NCI-H748 (cell line): ENCODE measurements around the gene KIRREL2.
"Not testable (repeated sequence)": the region's sequence is repeated elsewhere in the genome, so short reads cannot be mapped to it uniquely, and the experiment has no call there.

ENCODE experiments used
- DNase-seq: peaks from one replicate; lab custom pipeline; 2025; ENCODE audit not compliant: unreplicated experiment; lab: John Stamatoyannopoulos, UW

KIRREL2 gene

GRCh38 chr19:35856546-35857149 is at the start of gene KIRREL2:
TSS of gene KIRREL2 (plus strand) at chr19:35856911. CDS start at chr19:35857120, 209 bp downstream.
- peak; percentile 57 for DNase-seq

- no peak for DNase-seq
These were observed 49.1 kb upstream of the KIRREL2 start for GRCh38 chr19:35807633-35808032.

- DNase-seq = peak; percentile 12
These were observed 45.1 kb upstream of the KIRREL2 start for GRCh38 chr19:35811317-35812219.

GRCh38 chr19:35812220-35813042 is 44.3 kb upstream of the KIRREL2 start, which contains the start of gene PRODH2:
TSS of gene PRODH2 (minus strand) at chr19:35812845. CDS start at chr19:35812805, 40 bp downstream.
- no peak for DNase-seq

- DNase-seq = no peak
These were observed 43.4 kb upstream of the KIRREL2 start for GRCh38 chr19:35813043-35813890.

GRCh38 chr19:35816262-35816661 is 40.4 kb upstream of the KIRREL2 start:
- DNase-seq = peak; percentile 65

- peak; percentile 41 for DNase-seq
These were observed 39.9 kb upstream of the KIRREL2 start for GRCh38 chr19:35816846-35817245.

- no peak for DNase-seq
These were observed 38.3 kb upstream of the KIRREL2 start for GRCh38 chr19:35818445-35818844.

- DNase-seq = no peak
These were observed 34.1 kb upstream of the KIRREL2 start for GRCh38 chr19:35822579-35822978.

- no peak for DNase-seq
These were observed 32.6 kb upstream of the KIRREL2 start for GRCh38 chr19:35824150-35824549.

GRCh38 chr19:35828692-35829301 is 27.9 kb upstream of the KIRREL2 start:
- DNase-seq = no peak

- DNase-seq = no peak
These were observed 25.7 kb upstream of the KIRREL2 start for GRCh38 chr19:35830986-35831385.

- no peak for DNase-seq
These were observed 24.7 kb upstream of the KIRREL2 start for GRCh38 chr19:35832054-35832453.

- DNase-seq = no peak
These were observed 22.7 kb upstream of the KIRREL2 start for GRCh38 chr19:35833972-35834371.

- not testable (repeated sequence) for DNase-seq
These were observed 20.6 kb upstream of the KIRREL2 start for GRCh38 chr19:35836096-35836495.

- no peak for DNase-seq
These were observed 14.6 kb upstream of the KIRREL2 start for GRCh38 chr19:35841961-35842595.

- no peak for DNase-seq
These were observed 13.9 kb upstream of the KIRREL2 start for GRCh38 chr19:35842666-35843272.

- DNase-seq = no peak
These were observed 12.8 kb upstream of the KIRREL2 start for GRCh38 chr19:35843676-35844481.
